Activated CD8-positive, alpha-beta memory T cell treated with anti-CD3 and anti-CD28 coated beads, Interleukin-2, amount 50 U/mL, for 24 hours (primary cell): ENCODE measurements around the gene UBE2M.
"Not testable (repeated sequence)": the region's sequence is repeated elsewhere in the genome, so short reads cannot be mapped to it uniquely, and the experiment has no call there.

Experiments used
- DNase-seq: peaks from one replicate; pipeline ENCODE4 v3.0.0-alpha.2; 2020; ENCODE audit errors: extremely low read depth

The UBE2M gene

DNA sequence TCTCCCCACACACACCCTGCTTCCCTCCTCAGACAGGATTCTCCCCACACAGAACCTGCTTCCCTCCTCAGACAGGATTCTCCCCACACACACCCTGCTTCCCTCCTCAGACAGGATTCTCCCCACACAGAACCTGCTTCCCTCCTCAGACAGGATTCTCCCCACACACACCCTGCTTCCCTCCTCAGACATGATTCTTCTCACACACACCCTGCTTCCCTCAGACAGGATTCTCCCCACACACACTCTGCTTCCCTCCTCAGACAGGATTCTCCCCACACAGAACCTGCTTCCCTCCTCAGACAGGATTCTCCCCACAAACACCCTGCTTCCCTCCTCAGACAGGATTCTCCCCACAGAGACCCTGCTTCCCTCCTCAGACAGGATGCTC is 19.2 kb downstream of the UBE2M start:
- DNase-seq = not testable (repeated sequence)

- DNase-seq = no peak
These were observed 19.9 kb downstream of the UBE2M start for GRCh38 chr19:58538257-58539168.

DNA sequence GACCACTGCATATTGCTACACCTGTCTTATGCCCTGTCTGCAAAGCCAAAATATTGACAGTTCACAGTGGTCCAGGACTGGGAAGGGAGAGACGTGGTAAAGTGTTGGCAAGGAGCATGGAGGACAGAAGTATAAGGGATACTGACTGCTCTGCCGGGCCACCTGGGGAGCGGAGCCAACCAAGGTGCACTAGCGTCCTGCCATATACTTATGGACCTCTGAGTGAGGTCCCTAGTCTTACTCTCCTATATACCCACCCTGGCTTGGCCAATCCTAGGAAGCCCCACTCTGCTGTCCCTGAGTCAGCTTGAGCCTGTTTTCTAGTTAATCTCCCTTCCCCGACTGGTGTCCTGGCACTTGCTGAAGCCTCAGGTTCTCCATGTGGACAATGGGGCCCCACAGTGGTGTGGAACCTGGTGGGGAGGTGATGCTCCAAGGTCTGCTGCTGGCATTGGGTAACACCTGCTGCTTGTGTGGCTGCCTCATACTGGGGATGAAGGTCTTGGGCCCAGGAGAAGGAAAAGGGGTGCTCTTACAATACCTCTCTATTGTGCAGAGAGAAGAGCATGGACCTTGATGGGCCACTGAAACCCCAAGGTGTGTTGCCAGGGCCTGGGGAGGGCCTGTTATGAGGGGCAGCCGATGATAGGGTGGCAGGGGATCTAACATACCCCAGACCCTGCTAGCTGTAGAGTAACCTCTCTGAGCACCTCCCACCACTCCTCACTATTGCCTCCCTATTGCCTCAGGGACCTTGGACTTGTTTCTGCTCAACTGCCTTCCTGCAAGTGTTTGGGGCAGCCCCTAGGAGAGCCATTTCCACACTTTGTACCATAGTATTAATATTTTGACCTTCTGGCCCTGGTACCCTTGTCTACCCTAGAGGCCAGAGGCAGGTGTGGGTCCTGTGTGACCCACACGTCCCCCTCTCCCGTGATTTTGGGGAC is 21.3 kb downstream of the UBE2M start:
- DNase-seq = no peak

DNA sequence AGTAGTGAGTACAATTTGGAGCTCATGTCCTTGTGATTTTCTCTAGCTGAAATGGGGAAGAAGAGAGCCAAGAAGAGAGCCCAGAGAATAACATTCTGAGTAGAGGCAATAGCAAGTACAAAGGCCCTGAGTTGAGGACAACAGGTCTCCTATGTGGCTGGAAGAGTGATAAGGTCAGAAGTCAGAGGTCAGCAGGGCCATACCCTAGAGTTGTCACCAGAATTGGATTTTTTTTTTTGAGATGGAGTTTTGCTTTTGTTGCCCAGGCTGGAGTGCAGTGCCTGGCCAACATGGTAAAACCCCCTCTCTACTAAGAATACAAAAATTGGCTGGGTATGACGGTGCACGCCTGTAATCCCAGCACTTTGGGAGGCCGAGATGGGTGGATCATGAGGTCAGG is 22.6 kb downstream of the UBE2M start:
- DNase-seq = no peak

DNA sequence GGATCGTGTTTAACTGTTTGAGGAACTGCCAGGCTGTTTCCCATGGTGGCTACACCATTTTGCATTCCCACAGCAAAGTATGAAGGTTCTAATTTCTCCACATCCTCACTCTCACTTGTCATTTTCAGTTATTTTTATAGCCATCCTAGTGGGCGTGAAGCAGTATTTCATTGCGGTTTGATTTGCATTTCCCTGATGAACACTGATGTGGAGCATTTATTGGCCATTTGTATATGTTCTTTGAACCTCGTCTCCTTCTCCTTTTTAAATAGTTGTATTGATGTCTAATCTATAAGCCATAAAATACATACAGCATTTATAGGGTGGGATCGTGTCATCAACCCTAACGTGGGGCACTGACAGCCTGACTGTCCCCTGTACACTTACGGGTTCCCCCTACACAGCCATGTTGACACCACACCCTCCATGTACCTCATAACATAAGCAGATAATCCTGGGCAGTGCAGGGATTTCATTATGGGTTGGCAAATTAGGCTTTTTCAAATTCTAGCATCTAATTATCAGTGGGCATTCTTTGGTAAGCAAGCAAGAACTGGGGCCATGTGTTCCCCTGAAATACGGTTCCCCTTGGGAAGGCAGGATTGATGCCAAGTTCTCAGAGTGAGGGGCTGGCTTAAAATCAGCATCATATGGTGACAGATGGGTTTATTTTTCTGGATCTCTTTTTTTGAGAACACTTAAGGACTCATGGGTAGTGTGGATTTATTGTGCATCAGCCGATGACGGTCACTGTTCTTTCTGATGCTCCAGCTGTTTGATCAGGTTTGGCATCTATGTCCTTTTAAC is 27.2 kb downstream of the UBE2M start:
- no peak for DNase-seq

DNA sequence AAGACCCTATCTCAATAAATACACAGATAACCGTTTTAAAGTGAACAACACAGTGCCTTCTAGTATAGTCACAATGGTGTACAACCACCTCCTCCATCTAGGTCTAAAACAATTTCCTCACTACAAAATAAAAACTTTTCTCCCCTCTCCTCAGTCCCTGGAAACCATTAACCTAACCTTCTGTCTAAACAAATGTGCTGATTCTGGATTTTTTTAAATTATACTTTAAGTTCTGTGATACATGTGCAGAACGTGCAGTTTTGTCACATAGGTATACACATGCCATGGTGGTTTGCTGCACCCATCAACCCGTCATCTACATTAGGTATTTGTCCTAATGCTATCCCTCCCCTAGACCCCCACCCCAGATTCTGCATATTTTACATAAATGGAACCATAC is 29.0 kb downstream of the UBE2M start:
- DNase-seq = no peak

GRCh38 chr19:58522709-58523108 is 35.7 kb downstream of the UBE2M start:
- DNase-seq = no peak

DNA sequence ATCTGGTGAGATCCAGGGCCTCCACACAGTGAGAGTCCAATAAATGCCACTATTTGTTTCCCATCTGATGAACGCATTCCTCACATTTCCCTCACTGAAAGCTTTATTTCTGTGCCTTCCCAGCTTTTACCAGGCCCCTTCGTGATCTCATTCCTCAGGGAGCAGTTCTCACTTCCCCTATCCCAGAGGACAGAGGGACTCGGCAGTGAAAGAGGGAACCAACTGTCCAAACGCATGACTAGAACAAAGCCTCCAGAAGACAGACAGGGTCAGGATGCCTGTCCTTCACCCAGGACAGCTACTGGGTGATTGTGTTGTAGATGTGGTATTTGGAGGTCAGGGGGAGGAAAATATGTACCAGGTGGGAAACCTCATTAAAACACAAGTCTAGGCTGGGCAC is 36.8 kb downstream of the UBE2M start:
- DNase-seq = no peak

DNA sequence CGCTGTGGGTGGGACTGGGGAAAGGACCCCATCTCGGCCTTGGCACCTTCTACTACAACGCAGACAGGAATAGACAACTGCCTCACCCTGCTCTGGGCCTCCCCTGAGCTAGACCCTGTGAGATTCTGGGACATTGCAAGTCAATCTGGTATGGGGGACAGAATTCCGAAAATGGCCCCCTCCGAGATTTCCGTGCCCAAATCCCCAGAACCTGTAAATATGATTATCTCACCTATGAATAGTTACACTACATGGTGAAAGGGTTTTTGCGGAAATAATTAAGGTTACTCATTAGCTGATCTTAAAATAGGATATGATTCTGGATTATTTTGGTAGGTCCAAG is 38.2 kb downstream of the UBE2M start:
- DNase-seq = no peak

- DNase-seq = peak; percentile 81
These were observed 38.8 kb downstream of the UBE2M start, which contains the start of gene ZBTB45 for GRCh38 chr19:58519355-58520256. ZBTB45 (minus strand) TSS chr19:58519810; CDS start chr19:58517673, 2,137 bp downstream.

- DNase-seq = no peak
These were observed 39.4 kb downstream of the UBE2M start for GRCh38 chr19:58519087-58519354.

DNA sequence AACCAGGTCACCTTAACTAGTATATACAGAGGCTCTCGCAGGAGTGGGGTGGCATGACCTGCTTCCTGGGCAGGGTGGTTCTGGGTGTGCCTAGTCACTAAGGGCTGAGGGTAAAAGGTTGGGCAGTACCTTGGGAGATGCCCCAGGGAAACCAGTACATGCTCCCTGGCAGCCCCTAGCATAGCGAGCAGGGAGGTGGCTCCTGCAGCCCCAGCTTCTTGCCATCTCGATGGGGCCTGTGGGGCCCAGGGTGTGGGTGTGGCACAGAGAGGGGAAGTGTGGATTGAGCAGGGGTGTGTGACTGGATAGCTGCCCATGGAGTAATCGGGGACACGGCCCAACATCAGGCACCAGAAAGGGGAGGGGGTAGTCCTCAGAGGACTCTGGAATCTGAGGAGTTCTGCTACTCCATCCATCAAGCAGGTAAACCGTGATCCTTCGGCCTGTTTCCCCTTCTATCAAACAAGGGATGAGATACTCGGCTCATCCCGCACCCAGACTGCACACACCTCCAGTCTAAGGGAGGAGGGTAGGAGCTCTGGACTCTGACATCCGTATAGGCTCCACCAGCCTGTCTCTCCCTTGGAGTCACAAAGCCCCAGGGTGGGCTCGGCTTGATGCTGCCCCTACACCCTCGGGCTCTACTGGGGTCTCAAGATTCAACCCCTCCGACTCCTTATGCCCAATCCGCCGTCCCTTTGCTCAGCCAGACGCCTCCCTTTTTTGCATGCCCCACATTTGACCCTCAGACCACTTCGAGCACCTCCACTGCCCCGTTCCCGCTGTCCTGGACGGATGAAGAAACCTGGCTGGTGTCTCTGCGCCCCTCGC is 39.9 kb downstream of the UBE2M start:
- no peak for DNase-seq

GRCh38 chr19:58516964-58517833 is 41.2 kb downstream of the UBE2M start:
- no peak for DNase-seq

DNA sequence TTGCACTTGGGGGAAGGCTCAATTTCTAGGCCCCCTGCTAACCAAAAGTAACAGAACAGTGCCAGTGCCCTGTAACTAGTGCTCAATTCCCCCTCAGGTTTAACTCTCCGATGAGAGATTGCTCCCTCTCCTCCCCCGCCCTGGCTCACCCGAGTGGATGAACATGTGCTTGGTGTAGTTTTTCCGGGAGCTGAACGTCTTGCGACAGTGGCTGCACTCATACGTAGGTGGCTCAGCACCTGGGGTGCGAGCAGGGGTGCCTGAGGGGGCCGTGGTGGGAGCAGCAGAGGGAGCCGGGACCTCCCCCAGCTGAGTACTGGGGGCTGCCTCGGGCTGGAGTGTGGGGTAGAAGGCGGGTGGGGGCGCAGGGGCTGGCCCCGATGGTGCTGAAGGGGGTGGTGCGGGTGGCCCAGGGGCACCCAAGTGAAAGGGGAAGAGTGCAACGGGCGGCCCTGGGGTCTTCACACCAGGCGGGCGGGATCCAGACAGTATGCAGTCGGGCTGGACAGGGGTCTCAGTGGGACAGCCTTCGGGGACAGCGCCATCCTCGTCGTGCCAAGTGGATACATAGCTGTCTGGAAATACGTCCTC is 42.1 kb downstream of the UBE2M start:
- no peak for DNase-seq

DNA sequence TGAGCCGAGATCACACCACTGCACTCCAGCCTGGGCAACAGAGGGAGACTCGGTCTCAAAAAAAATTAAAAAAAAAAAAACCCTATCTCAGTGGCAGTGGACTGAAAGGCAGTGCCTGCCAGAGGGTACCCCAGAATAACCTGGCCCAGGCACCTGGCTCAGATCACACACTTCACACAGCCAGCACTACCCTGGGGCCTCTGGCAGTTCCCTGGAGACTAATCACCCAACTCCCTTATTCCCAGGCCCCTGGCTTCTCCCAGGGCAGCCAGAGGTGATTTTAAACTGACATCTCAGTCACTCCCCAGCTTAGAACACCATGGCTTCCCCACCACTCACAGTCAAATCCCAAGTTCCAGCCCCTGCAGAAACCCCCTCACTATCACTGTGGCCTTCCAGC is 43.2 kb downstream of the UBE2M start:
- no peak for DNase-seq

GRCh38 chr19:58514564-58515022 is 43.8 kb downstream of the UBE2M start:
- DNase-seq = no peak

- DNase-seq = peak; percentile 88
These were observed 44.5 kb downstream of the UBE2M start for GRCh38 chr19:58513694-58514563.
